Central memory CD8-positive, alpha-beta T cell (primary cell): ENCODE data around the gene FBXW7.

Experiments used
- ATAC-seq: fragments of 150-1000 bp; cut with Tn5 transposase; replicated peaks from 2 replicates; pipeline ENCODE4 v1.10.0; 2022; ENCODE audit warnings: mild to moderate bottlenecking, moderate FRiP score, moderate number of reproducible peaks; ENCODE audit not compliant: poor library complexity, severe bottlenecking; ENCODE audit errors: extremely low read depth
- DNase-seq, 2 donors: peaks; one replicate each; pipeline ENCODE4 v3.0.0; 2021; ENCODE audit warnings: low spot score in 2 of 2
- H3K27ac Mint-ChIP-seq: one replicate; pipeline ENCODE4 v1.8.0; 2022; ENCODE audit warnings: low read depth, mild to moderate bottlenecking, moderate library complexity, mixed read lengths
- H3K27me3 Mint-ChIP-seq: one replicate; pipeline ENCODE4 v1.8.0; 2022; ENCODE audit warnings: mixed read lengths
- H3K36me3 Mint-ChIP-seq: one replicate; pipeline ENCODE4 v1.8.0; 2022; ENCODE audit warnings: mild to moderate bottlenecking, moderate library complexity, mixed read lengths; ENCODE audit not compliant: insufficient read depth
- H3K4me1 Mint-ChIP-seq: one replicate; pipeline ENCODE4 v1.8.0; 2022; ENCODE audit warnings: mixed read lengths
- H3K4me3 Mint-ChIP-seq: one replicate; pipeline ENCODE4 v1.8.0; 2022; ENCODE audit warnings: mild to moderate bottlenecking, moderate library complexity, mixed read lengths
- H3K9me3 Mint-ChIP-seq: one replicate; pipeline ENCODE4 v1.8.0; 2022; ENCODE audit warnings: mixed read lengths

The FBXW7 gene

DNA sequence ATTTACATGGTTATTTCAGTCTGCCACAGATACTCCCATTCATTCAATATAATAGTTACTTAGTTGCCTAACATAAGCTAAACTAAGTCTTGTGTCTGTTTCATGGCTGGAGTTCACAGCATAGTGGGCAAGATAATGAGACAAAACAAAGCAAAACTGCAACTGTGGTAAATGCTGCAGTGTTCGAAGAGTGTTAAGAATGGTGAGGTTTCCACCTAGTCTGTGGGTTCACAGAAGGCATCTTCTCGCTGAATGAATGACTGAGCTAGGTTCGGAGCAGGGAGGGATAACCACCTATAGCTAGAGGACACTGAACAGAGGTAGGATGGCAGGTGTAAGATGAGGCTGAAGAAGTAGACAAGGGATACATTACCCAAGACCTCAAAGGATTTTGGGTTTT lies 171.0 kb downstream of the FBXW7 start:
- ATAC-seq, result peak; percentile 24
- peaks cover 3% of the 10 kb centered on the region for H3K36me3 Mint-ChIP-seq
- peak overlapping the region; percentile 16 for H3K27ac Mint-ChIP-seq
- H3K4me3 Mint-ChIP-seq, result no peak overlapping the region
- no peaks in the 10 kb centered on the region for H3K27me3 Mint-ChIP-seq
- DNase-seq, result no peak
- H3K4me1 Mint-ChIP-seq, result peaks cover 19% of the 10 kb centered on the region
- no peaks in the 10 kb centered on the region for H3K9me3 Mint-ChIP-seq

GRCh38 chr4:152364383-152364782 lies 171.5 kb downstream of the FBXW7 start:
- no peaks in the 10 kb centered on the region for H3K27me3 Mint-ChIP-seq
- no peak for DNase-seq
- peaks cover 3% of the 10 kb centered on the region for H3K36me3 Mint-ChIP-seq
- no peak overlapping the region for H3K27ac Mint-ChIP-seq
- peaks cover 14% of the 10 kb centered on the region for H3K4me1 Mint-ChIP-seq
- H3K4me3 Mint-ChIP-seq, result no peak overlapping the region
- no peak for ATAC-seq
- H3K9me3 Mint-ChIP-seq, result no peaks in the 10 kb centered on the region

DNA sequence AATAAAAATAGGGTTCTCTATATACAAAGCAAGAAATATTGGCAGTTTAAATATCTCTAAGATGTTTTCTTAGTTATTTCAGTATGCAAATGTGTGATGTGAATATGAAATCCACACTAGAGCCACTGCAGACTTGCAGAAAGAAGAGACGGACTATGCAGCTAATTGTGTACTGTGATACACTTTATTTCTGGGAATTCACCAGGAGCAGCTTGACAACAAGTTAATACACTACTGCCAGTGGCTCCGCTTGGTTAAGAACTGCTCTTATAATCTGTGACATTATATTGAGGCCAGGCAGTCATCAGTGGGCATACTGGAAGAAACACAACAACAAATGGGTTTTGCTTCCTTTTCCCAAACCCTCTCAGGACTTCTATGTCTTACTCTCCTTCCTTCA lies 172.0 kb downstream of the FBXW7 start:
- peaks cover 10% of the 10 kb centered on the region for H3K4me1 Mint-ChIP-seq
- H3K9me3 Mint-ChIP-seq, result no peaks in the 10 kb centered on the region
- H3K36me3 Mint-ChIP-seq, result peaks cover 3% of the 10 kb centered on the region
- H3K27ac Mint-ChIP-seq, result no peak overlapping the region
- H3K27me3 Mint-ChIP-seq, result no peaks in the 10 kb centered on the region
- H3K4me3 Mint-ChIP-seq, result no peak overlapping the region
- ATAC-seq, result no peak
- no peak for DNase-seq

GRCh38 chr4:152363086-152363485 lies 172.8 kb downstream of the FBXW7 start:
- Mint-ChIP-seq H3K9me3 (no peaks in the 10 kb centered on the region), H3K36me3 (peaks cover 3% of the 10 kb centered on the region), H3K27me3 (no peaks in the 10 kb centered on the region), H3K4me3 (no peak overlapping the region), H3K27ac (no peak overlapping the region), H3K4me1 (peaks cover 10% of the 10 kb centered on the region)
- no peak for DNase-seq
- ATAC-seq, result no peak

DNA sequence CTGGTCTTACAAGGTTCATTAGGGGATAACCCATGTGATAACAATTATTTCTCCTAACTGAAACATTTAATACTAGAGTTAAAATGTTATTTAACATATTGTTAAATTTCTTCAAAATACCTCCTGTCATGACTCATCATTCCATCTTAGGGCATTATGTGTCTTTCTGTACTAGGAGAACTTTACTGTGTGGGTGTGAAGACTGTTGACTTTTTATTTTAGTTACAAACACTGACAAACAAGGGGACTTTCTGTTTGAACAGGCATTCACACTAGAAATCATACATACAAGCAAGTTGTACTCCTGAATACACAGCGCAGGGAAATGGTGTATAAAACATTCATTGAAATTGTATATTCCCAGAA lies 175.9 kb downstream of the FBXW7 start:
- peaks cover 3% of the 10 kb centered on the region for H3K36me3 Mint-ChIP-seq
- H3K9me3 Mint-ChIP-seq, result no peaks in the 10 kb centered on the region
- DNase-seq (no peak), ATAC-seq (no peak)
- no peak overlapping the region for H3K4me3 Mint-ChIP-seq
- no peak overlapping the region for H3K27ac Mint-ChIP-seq
- H3K27me3 Mint-ChIP-seq, result no peaks in the 10 kb centered on the region
- peaks cover 4% of the 10 kb centered on the region for H3K4me1 Mint-ChIP-seq

GRCh38 chr4:152359208-152360044 lies 176.5 kb downstream of the FBXW7 start:
- Mint-ChIP-seq H3K27me3 (no peaks in the 10 kb centered on the region), H3K4me1 (no peaks in the 10 kb centered on the region), H3K4me3 (no peak overlapping the region), H3K36me3 (peaks cover 3% of the 10 kb centered on the region), H3K9me3 (no peaks in the 10 kb centered on the region), H3K27ac (peak overlapping the region; percentile 43)
- no peak for ATAC-seq
- DNase-seq, result no peak

DNA sequence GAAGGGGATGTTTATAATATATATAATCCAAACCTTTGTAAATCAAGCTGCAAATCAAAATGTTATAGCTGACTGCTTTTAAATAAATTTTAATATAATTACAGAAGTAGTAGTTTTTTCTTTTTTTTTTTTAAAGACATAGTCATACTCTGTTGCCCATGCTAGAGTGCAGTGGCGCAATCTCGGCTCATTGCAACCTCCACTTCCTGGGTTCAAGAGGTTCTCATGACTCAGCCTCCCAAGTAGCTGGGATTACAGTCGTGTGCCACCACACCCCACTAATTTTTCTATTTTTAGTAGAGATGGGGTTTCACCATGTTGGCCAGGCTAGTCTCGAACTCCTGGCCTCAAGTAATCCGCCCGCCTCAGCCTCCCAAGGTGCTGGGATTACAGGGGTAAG lies 178.7 kb downstream of the FBXW7 start:
- peaks cover 3% of the 10 kb centered on the region for H3K36me3 Mint-ChIP-seq
- no peak overlapping the region for H3K4me3 Mint-ChIP-seq
- DNase-seq, result no peak
- H3K4me1 Mint-ChIP-seq, result peaks cover 9% of the 10 kb centered on the region
- no peak for ATAC-seq
- no peaks in the 10 kb centered on the region for H3K9me3 Mint-ChIP-seq
- no peaks in the 10 kb centered on the region for H3K27me3 Mint-ChIP-seq
- H3K27ac Mint-ChIP-seq, result no peak overlapping the region

DNA sequence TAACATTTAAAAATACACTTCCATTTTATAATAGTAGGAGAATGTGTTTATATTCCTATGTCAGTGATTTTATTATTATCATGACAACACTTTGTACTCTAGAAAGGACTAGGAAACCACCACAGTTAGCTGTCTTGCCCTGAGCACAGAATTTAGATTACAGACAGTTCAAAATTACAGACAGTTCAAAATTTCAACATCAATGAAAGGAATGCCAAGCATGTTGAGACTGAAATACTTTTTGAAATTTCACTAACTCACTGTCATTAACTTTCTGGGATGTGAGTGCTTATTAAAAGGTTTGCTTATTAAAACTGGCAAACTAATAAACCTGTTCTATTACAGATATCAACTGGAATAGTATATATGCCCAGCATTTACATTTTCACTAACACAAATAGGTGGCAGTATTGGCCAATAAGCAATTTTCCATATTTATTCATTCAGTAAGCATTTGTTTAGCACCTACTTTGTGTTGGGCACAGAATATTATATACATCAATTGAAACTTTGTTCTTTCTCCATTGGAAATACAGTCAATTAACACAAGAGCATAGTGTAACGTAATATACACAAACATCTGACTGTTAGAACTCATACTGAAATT lies 179.4 kb downstream of the FBXW7 start:
- Mint-ChIP-seq H3K4me3 (no peak overlapping the region), H3K4me1 (peaks cover 9% of the 10 kb centered on the region), H3K9me3 (no peaks in the 10 kb centered on the region), H3K27ac (no peak overlapping the region), H3K27me3 (no peaks in the 10 kb centered on the region), H3K36me3 (peaks cover 3% of the 10 kb centered on the region)
- no peak for DNase-seq
- no peak for ATAC-seq

GRCh38 chr4:152352622-152353116 lies 183.2 kb downstream of the FBXW7 start:
- H3K9me3 Mint-ChIP-seq, result no peaks in the 10 kb centered on the region
- no peaks in the 10 kb centered on the region for H3K27me3 Mint-ChIP-seq
- H3K27ac Mint-ChIP-seq, result no peak overlapping the region
- H3K36me3 Mint-ChIP-seq, result peaks cover 3% of the 10 kb centered on the region
- ATAC-seq (no peak), DNase-seq (no peak)
- H3K4me1 Mint-ChIP-seq, result peaks cover 9% of the 10 kb centered on the region
- peak overlapping the region; percentile 21 for H3K4me3 Mint-ChIP-seq

GRCh38 chr4:152352215-152352614 lies 183.7 kb downstream of the FBXW7 start:
- Mint-ChIP-seq H3K36me3 (peaks cover 3% of the 10 kb centered on the region), H3K9me3 (no peaks in the 10 kb centered on the region), H3K4me1 (peaks cover 9% of the 10 kb centered on the region), H3K27ac (no peak overlapping the region), H3K27me3 (no peaks in the 10 kb centered on the region), H3K4me3 (peak overlapping the region; percentile 21)
- ATAC-seq, result no peak
- no peak for DNase-seq

DNA sequence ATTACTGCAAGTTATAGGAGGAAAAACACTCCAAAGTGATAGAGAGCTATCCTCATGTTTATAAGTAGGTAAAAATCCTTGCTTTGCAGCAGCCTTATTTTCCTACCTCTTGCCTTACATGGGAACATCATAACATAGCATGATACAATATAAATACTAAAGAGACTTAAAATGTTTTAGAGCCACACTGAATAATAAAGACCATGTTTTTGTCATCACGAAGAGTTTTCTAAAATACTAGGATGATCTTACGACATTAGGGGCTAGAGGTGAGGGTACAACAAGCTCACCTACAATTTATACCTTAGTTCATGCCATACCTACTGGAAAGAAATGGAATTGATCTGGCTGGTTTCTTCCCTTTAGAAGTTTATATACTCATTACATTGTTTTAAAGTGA lies 184.8 kb downstream of the FBXW7 start:
- H3K36me3 Mint-ChIP-seq, result peaks cover 8% of the 10 kb centered on the region
- peaks cover 15% of the 10 kb centered on the region for H3K4me1 Mint-ChIP-seq
- H3K27me3 Mint-ChIP-seq, result no peaks in the 10 kb centered on the region
- ATAC-seq, result no peak
- no peak overlapping the region for H3K27ac Mint-ChIP-seq
- no peak for DNase-seq
- H3K9me3 Mint-ChIP-seq, result no peaks in the 10 kb centered on the region
- no peak overlapping the region for H3K4me3 Mint-ChIP-seq

GRCh38 chr4:152348670-152349069 lies 187.2 kb downstream of the FBXW7 start:
- Mint-ChIP-seq H3K27me3 (no peaks in the 10 kb centered on the region), H3K27ac (no peak overlapping the region), H3K4me3 (no peak overlapping the region), H3K36me3 (peaks cover 7% of the 10 kb centered on the region), H3K9me3 (no peaks in the 10 kb centered on the region), H3K4me1 (peaks cover 15% of the 10 kb centered on the region)
- no peak for DNase-seq
- ATAC-seq, result no peak

GRCh38 chr4:152346979-152347378 lies 188.9 kb downstream of the FBXW7 start:
- Mint-ChIP-seq H3K4me3 (no peak overlapping the region), H3K27ac (no peak overlapping the region), H3K9me3 (no peaks in the 10 kb centered on the region), H3K27me3 (no peaks in the 10 kb centered on the region), H3K4me1 (peaks cover 6% of the 10 kb centered on the region), H3K36me3 (peaks cover 7% of the 10 kb centered on the region)
- no peak for DNase-seq
- no peak for ATAC-seq
